Natural killer cell (primary cell): ENCODE data around the gene CYLD. TPM values are rescaled to one million over a fixed set of nuclear protein-coding genes. Genes with fewer than 3 reads are reported as not detected.

Source experiments
- ATAC-seq, 3 donors: fragments of 150-1000 bp in 2 of 3; fragments of 200-7000 bp in 1 of 3; cut with Tn5 transposase; 1 replicate in 1 of 3; 2 replicates in 2 of 3; pipeline ENCODE4 v1.10.0; 2021; ENCODE audit warnings: mild to moderate bottlenecking in 2 of 3, moderate library complexity in 2 of 3
- DNase-seq, 2 donors: peaks; one replicate each; pipeline versions ENCODE4 v3.0.0 to v3.0.0-alpha.2; 2013 to 2021; ENCODE audit warnings: mixed read lengths in 1 of 2
- H3K27ac ChIP-seq: one replicate; pipeline ENCODE4 v1.5.1; 2013; ENCODE audit warnings: mild to moderate bottlenecking, low read length
- H3K27me3 ChIP-seq: one replicate; pipeline ENCODE4 v1.6.1; 2013; ENCODE audit warnings: low read length; ENCODE audit not compliant: control insufficient read depth, insufficient read depth
- H3K36me3 ChIP-seq: one replicate; pipeline ENCODE4 v1.6.1; 2013; ENCODE audit warnings: low read length; ENCODE audit not compliant: control insufficient read depth, insufficient read depth
- H3K4me1 ChIP-seq: one replicate; pipeline ENCODE4 v1.6.1; 2013; ENCODE audit warnings: low read length; ENCODE audit not compliant: control insufficient read depth, insufficient read depth
- H3K4me3 ChIP-seq: one replicate; pipeline ENCODE4 v1.5.1; 2013; ENCODE audit warnings: low read length
- H3K9me3 ChIP-seq: one replicate; pipeline ENCODE4 v1.6.1; 2013; ENCODE audit warnings: low read length; ENCODE audit not compliant: control insufficient read depth, insufficient read depth
- H3K27ac Mint-ChIP-seq, 2 donors: one replicate each; pipeline ENCODE4 v1.8.0; 2022; ENCODE audit warnings: mild to moderate bottlenecking in 2 of 2, mixed read lengths in 2 of 2, moderate library complexity in 1 of 2
- H3K27me3 Mint-ChIP-seq, 2 donors: one replicate each; pipeline ENCODE4 v1.8.0; 2022; ENCODE audit warnings: low read depth in 2 of 2, mixed read lengths in 2 of 2
- H3K36me3 Mint-ChIP-seq: one replicate; pipeline ENCODE4 v1.8.0; 2022; ENCODE audit warnings: mixed read lengths
- H3K4me1 Mint-ChIP-seq, 2 donors: one replicate each; pipeline ENCODE4 v1.8.0; 2022; ENCODE audit warnings: mixed read lengths in 2 of 2
- H3K4me3 Mint-ChIP-seq: one replicate; pipeline ENCODE4 v1.8.0; 2022; ENCODE audit warnings: mild to moderate bottlenecking, moderate library complexity, mixed read lengths
- H3K9me3 Mint-ChIP-seq, 2 donors: one replicate each; pipeline ENCODE4 v1.8.0; 2022; ENCODE audit warnings: mixed read lengths in 2 of 2
- CTCF ChIP-seq: fragments of 200-600 bp; IDR thresholded peaks from one replicate; pipeline ENCODE4 v1.8.0; 2022; ENCODE audit warnings: antibody characterized with exemption
- WGBS: methylation state at CpG from one replicate; pipeline ENCODE4 v1.1.7; 2013; ENCODE audit warnings: missing lambda C conversion rate; ENCODE audit not compliant: insufficient coverage; 5-methylcytosine and 5-hydroxymethylcytosine counted together
- intact Hi-C: fragments of 100-400 bp; cut with micrococcal nuclease; formaldehyde crosslinking; loops from one replicate; pipeline ENCODE4 v1.14.2; 2022
- total RNA-seq, 4 donors: library from RNA; stranded (reverse); fragments of 120-200 nt in 1 of 4; gene quantifications; one replicate each; pipeline versions ENCODE4 v1.2.3 to v1.2.4, GENCODE V29; 2013 to 2022

Gene CYLD
- total RNA-seq, 3 donors from 2014 or later (not counting 1 experiment from before 2014, with no cell fraction given) = 227 to 246 (median 236) TPM

DNA sequence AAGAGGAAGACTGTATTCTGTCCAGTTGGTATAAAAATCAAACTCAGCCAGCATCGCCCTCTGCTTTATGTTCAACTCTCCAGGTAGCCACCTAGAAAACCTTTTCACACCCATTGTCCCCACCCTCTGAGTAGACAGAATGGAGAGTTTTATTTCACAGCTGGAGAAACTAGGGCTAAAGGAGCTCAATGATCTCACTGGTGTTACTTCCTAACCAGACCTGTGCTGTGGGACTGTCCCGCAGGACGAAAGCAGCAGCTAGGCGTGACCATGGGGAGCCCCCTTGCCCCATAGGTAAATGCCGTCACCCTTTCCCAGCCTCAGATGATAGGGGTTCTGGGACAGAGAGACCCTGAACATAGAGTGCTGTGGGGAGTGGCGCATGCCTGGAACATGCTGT is 67.7 kb downstream of the CYLD start:
- Mint-ChIP-seq H3K9me3 (no peaks in the 10 kb centered on the region), H3K4me1 (peaks cover 12 to 13% of the 10 kb centered on the region in 2 donors), H3K36me3 (no peaks in the 10 kb centered on the region), H3K27ac (no peak overlapping the region), H3K4me3 (no peak overlapping the region), H3K27me3 (no peaks in the 10 kb centered on the region)
- ATAC-seq = no peak
- H3K9me3 ChIP-seq = no peaks in the 10 kb centered on the region
- H3K36me3 ChIP-seq = no peaks in the 10 kb centered on the region
- H3K27me3 ChIP-seq = no peaks in the 10 kb centered on the region
- H3K4me3 ChIP-seq = no peak overlapping the region
- 77% methylated on average over 5 of the region's 6 CpGs for whole genome bisulfite sequencing
- intact Hi-C loops = loop anchor here (5.0 to 10.0 kb wide), 4 partner anchors 65 to 1405 kb away; partner anchors contain the start of genes CYLD, NKD1 and ZNF423
- H3K27ac ChIP-seq = no peak overlapping the region
- H3K4me1 ChIP-seq = peaks cover 11% of the 10 kb centered on the region
- no peak for DNase-seq
- TF ChIP-seq CTCF = no peak

- no peaks in the 10 kb centered on the region for H3K27me3 ChIP-seq
- Mint-ChIP-seq H3K9me3 (no peaks in the 10 kb centered on the region), H3K4me1 (peaks cover 12 to 13% of the 10 kb centered on the region in 2 donors), H3K36me3 (no peaks in the 10 kb centered on the region), H3K4me3 (no peak overlapping the region), H3K27me3 (no peaks in the 10 kb centered on the region), H3K27ac (no peak overlapping the region)
- no peak for DNase-seq
- TF ChIP-seq CTCF = no peak
- H3K36me3 ChIP-seq = no peaks in the 10 kb centered on the region
- no peak overlapping the region for H3K27ac ChIP-seq
- H3K4me1 ChIP-seq = peaks cover 11% of the 10 kb centered on the region
- 91% methylated on average over 8 of the region's 8 CpGs for WGBS
- intact Hi-C loops = no loop called here
- H3K4me3 ChIP-seq = no peak overlapping the region
- H3K9me3 ChIP-seq = no peaks in the 10 kb centered on the region
- no peak for ATAC-seq
Measured at GRCh38 chr16:50810241-50810965, 68.5 kb downstream of the CYLD start.

DNA sequence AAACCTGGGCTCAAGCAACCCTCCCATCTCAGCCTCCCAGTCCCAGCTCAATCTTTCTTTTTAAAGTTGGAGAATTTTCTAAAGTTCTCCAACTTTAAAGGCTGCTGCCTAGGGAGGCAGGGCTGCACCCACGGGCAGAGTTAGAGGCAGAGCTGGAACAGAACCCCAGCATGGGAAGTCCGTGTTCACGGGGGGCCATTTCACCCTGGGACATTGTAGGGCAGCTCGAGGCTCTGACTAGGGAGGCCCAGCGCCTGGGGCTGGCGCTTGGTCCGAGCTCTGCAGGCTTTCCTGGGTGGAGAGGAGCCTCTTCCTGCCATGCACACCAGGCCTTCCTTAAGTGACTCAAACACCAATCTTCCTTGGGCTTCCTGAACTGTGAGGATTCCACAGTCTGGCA is 70.2 kb downstream of the CYLD start:
- Histone ChIP-seq H3K27ac (no peak overlapping the region), H3K9me3 (no peaks in the 10 kb centered on the region), H3K27me3 (no peaks in the 10 kb centered on the region), H3K4me3 (no peak overlapping the region), H3K4me1 (no peaks in the 10 kb centered on the region), H3K36me3 (no peaks in the 10 kb centered on the region)
- intact Hi-C loops = no loop called here
- Mint-ChIP-seq H3K36me3 (no peaks in the 10 kb centered on the region), H3K9me3 (no peaks in the 10 kb centered on the region), H3K27me3 (no peaks in the 10 kb centered on the region), H3K4me1 (no peaks in the 10 kb centered on the region), H3K27ac (no peak overlapping the region), H3K4me3 (no peak overlapping the region)
- TF ChIP-seq CTCF = no peak
- no peak for ATAC-seq
- WGBS = 82% methylated on average over 7 of the region's 7 CpGs
- DNase-seq = no peak
